Activated T-helper 2 cell treated with anti-CD3 and anti-CD28 coated beads, Interferon-gamma antibody, Interleukin-2, Interleukin-4, amounts not matched to agents 10 μg/mL and 5 μg/mL and 100 μg/mL, durations not matched to agents 14 hours and 24 hours and 36 hours (primary cell): ENCODE results near the gene NXNL1. TPM values are rescaled to one million over a fixed set of nuclear protein-coding genes. Genes with fewer than 3 reads are reported as not detected.
A peak's percentile ranks its signal among the peaks of the same experiment; 100 is the strongest.

Source experiments
- DNase-seq: peaks from one replicate; pipeline ENCODE4 v3.0.0; 2021; ENCODE audit warnings: low spot score
- H3K27ac Mint-ChIP-seq: one replicate; pipeline ENCODE4 v1.8.0; 2021; ENCODE audit warnings: mixed read lengths
- H3K27me3 Mint-ChIP-seq: one replicate; pipeline ENCODE4 v1.8.0; 2021; ENCODE audit warnings: low read depth, mixed read lengths
- H3K36me3 Mint-ChIP-seq: one replicate; pipeline ENCODE4 v1.8.0; 2021; ENCODE audit warnings: low read depth, mixed read lengths
- H3K4me1 Mint-ChIP-seq: one replicate; pipeline ENCODE4 v1.8.0; 2021; ENCODE audit warnings: low read depth, mixed read lengths
- H3K4me3 Mint-ChIP-seq: one replicate; pipeline ENCODE4 v1.8.0; 2021; ENCODE audit warnings: low read depth, mild to moderate bottlenecking, moderate library complexity, mixed read lengths
- H3K9me3 Mint-ChIP-seq: one replicate; pipeline ENCODE4 v1.8.0; 2021; ENCODE audit warnings: mixed read lengths
- intact Hi-C: fragments of 100-400 bp; cut with micrococcal nuclease; formaldehyde crosslinking; loops from one replicate; pipeline ENCODE4 v1.15.1; 2023
- total RNA-seq: library from RNA; stranded (reverse); gene quantifications from 2 replicates; pipeline ENCODE4 v1.2.3, GENCODE V29; 2022

The NXNL1 gene
- total RNA-seq, 1 donor from 2014 or later = not detected

- intact Hi-C loops = loop anchor here (5.0 to 10.0 kb wide), 2 partner anchors 58 to 76 kb away; partner anchors contain the start of gene COLGALT1
- Mint-ChIP-seq H3K4me3 (no peak overlapping the region), H3K27ac (no peak overlapping the region)
Observed at GRCh38 chr19:17496337-17496997, 35.7 kb upstream of the NXNL1 start.

GRCh38 chr19:17495639-17496296 lies 35.0 kb upstream of the NXNL1 start:
- intact Hi-C loops = loop anchor here (5.0 to 10.0 kb wide), 2 partner anchors 59 to 77 kb away; partner anchors contain the start of gene COLGALT1
- Mint-ChIP-seq H3K4me3 (no peak overlapping the region), H3K27ac (no peak overlapping the region), H3K27me3 (no peaks in the 10 kb centered on the region), H3K9me3 (no peaks in the 10 kb centered on the region), H3K36me3 (no peaks in the 10 kb centered on the region), H3K4me1 (peaks cover 16% of the 10 kb centered on the region)
- DNase-seq = no peak

More at GRCh38 chr19:17496337-17496997, 35.7 kb upstream of the NXNL1 start:
- Mint-ChIP-seq H3K27me3 (no peaks in the 10 kb centered on the region), H3K36me3 (no peaks in the 10 kb centered on the region), H3K9me3 (no peaks in the 10 kb centered on the region), H3K4me1 (peaks cover 14% of the 10 kb centered on the region)
- DNase-seq = peak; percentile 74

- H3K4me3 Mint-ChIP-seq = no peak overlapping the region
Observed at GRCh38 chr19:17491287-17491686, 30.6 kb upstream of the NXNL1 start.

GRCh38 chr19:17490411-17490810 lies 29.7 kb upstream of the NXNL1 start:
- H3K27ac Mint-ChIP-seq = no peak overlapping the region
- H3K9me3 Mint-ChIP-seq = no peaks in the 10 kb centered on the region
- no peaks in the 10 kb centered on the region for H3K36me3 Mint-ChIP-seq
- H3K4me1 Mint-ChIP-seq = peaks cover 17% of the 10 kb centered on the region
- no peaks in the 10 kb centered on the region for H3K27me3 Mint-ChIP-seq
- no peak for DNase-seq
- intact Hi-C loops = loop anchor here (10.0 kb wide), 1 partner anchor 64 kb away; the partner anchor contains the start of gene COLGALT1
- no peak overlapping the region for H3K4me3 Mint-ChIP-seq

More at GRCh38 chr19:17491287-17491686, 30.6 kb upstream of the NXNL1 start:
- Mint-ChIP-seq H3K4me1 (peaks cover 19% of the 10 kb centered on the region), H3K27me3 (no peaks in the 10 kb centered on the region), H3K27ac (no peak overlapping the region), H3K9me3 (no peaks in the 10 kb centered on the region), H3K36me3 (no peaks in the 10 kb centered on the region)
- intact Hi-C loops = loop anchor here (10.0 kb wide), 1 partner anchor 64 kb away; the partner anchor contains the start of gene COLGALT1
- no peak for DNase-seq

- no peak overlapping the region for H3K27ac Mint-ChIP-seq
- H3K27me3 Mint-ChIP-seq = no peaks in the 10 kb centered on the region
- peaks cover 17% of the 10 kb centered on the region for H3K4me1 Mint-ChIP-seq
- DNase-seq = no peak
- H3K4me3 Mint-ChIP-seq = no peak overlapping the region
- H3K36me3 Mint-ChIP-seq = no peaks in the 10 kb centered on the region
- no peaks in the 10 kb centered on the region for H3K9me3 Mint-ChIP-seq
- intact Hi-C loops = loop anchor here (10.0 kb wide), 1 partner anchor 65 kb away; the partner anchor contains the start of gene COLGALT1
Observed at GRCh38 chr19:17489392-17490030, 28.8 kb upstream of the NXNL1 start.

- intact Hi-C loops = no loop called here
- no peaks in the 10 kb centered on the region for H3K36me3 Mint-ChIP-seq
- H3K27me3 Mint-ChIP-seq = no peaks in the 10 kb centered on the region
- no peak overlapping the region for H3K27ac Mint-ChIP-seq
- no peak overlapping the region for H3K4me3 Mint-ChIP-seq
- peaks cover 17% of the 10 kb centered on the region for H3K4me1 Mint-ChIP-seq
- no peaks in the 10 kb centered on the region for H3K9me3 Mint-ChIP-seq
- DNase-seq = peak; percentile 38
Observed at GRCh38 chr19:17488593-17489391, 28.1 kb upstream of the NXNL1 start.

GRCh38 chr19:17487284-17488121 lies 26.8 kb upstream of the NXNL1 start:
- Mint-ChIP-seq H3K27me3 (no peaks in the 10 kb centered on the region), H3K27ac (no peak overlapping the region), H3K4me3 (no peak overlapping the region), H3K36me3 (no peaks in the 10 kb centered on the region), H3K9me3 (no peaks in the 10 kb centered on the region), H3K4me1 (peaks cover 17% of the 10 kb centered on the region)
- intact Hi-C loops = no loop called here
- no peak for DNase-seq

GRCh38 chr19:17486545-17487240 lies 26.0 kb upstream of the NXNL1 start:
- DNase-seq = no peak
- Mint-ChIP-seq H3K4me1 (peaks cover 17% of the 10 kb centered on the region), H3K36me3 (no peaks in the 10 kb centered on the region), H3K9me3 (no peaks in the 10 kb centered on the region), H3K27me3 (no peaks in the 10 kb centered on the region), H3K27ac (no peak overlapping the region), H3K4me3 (no peak overlapping the region)
- intact Hi-C loops = no loop called here

- DNase-seq = no peak
- no peaks in the 10 kb centered on the region for H3K9me3 Mint-ChIP-seq
- no peak overlapping the region for H3K4me3 Mint-ChIP-seq
- H3K36me3 Mint-ChIP-seq = no peaks in the 10 kb centered on the region
- intact Hi-C loops = no loop called here
- no peaks in the 10 kb centered on the region for H3K27me3 Mint-ChIP-seq
- peaks cover 7% of the 10 kb centered on the region for H3K4me1 Mint-ChIP-seq
- no peak overlapping the region for H3K27ac Mint-ChIP-seq
Observed at GRCh38 chr19:17484520-17485185, 23.9 kb upstream of the NXNL1 start.

GRCh38 chr19:17483605-17484002 lies 22.9 kb upstream of the NXNL1 start:
- Mint-ChIP-seq H3K4me1 (no peaks in the 10 kb centered on the region), H3K27me3 (no peaks in the 10 kb centered on the region), H3K27ac (no peak overlapping the region), H3K9me3 (no peaks in the 10 kb centered on the region), H3K4me3 (no peak overlapping the region), H3K36me3 (no peaks in the 10 kb centered on the region)
- no peak for DNase-seq
- intact Hi-C loops = no loop called here
